ACC112 (cell line): ENCODE results near the gene BORCS5.

Experiments used
- H2AFZ ChIP-seq: fragments of 200-600 bp; sonication (generic); one replicate; pipeline ENCODE4 v1.6.0; 2017; ENCODE audit warnings: antibody characterized with exemption, low read length; ENCODE audit not compliant: unreplicated experiment
- H3K27ac ChIP-seq: fragments of 200-600 bp; sonication (generic); 2 replicates; pipeline ENCODE4 v1.5.1; 2014; ENCODE audit warnings: low read depth, mild to moderate bottlenecking, antibody characterized with exemption, low read length, moderate library complexity
- H3K27me3 ChIP-seq: fragments of 200-600 bp; sonication (generic); 2 replicates; pipeline ENCODE4 v1.6.1; 2014; ENCODE audit warnings: mild to moderate bottlenecking, antibody characterized with exemption, low read length, moderate library complexity, mixed read lengths; ENCODE audit not compliant: insufficient read depth
- H3K36me3 ChIP-seq: fragments of 200-600 bp; sonication (generic); 2 replicates; pipeline ENCODE4 v1.6.1; 2016; ENCODE audit warnings: mild to moderate bottlenecking, antibody characterized with exemption, low read length, moderate library complexity, mixed read lengths; ENCODE audit not compliant: insufficient read depth
- H3K4me1 ChIP-seq: fragments of 200-600 bp; sonication (generic); one replicate; pipeline ENCODE4 v1.6.1; 2016; ENCODE audit warnings: low read length, mixed read lengths; ENCODE audit not compliant: insufficient read depth, unreplicated experiment, control insufficient read depth
- H3K4me3 ChIP-seq: fragments of 200-600 bp; sonication (generic); 2 replicates; pipeline ENCODE4 v1.5.1; 2014; ENCODE audit warnings: mild to moderate bottlenecking, low read depth, low read length
- H3K79me2 ChIP-seq: fragments of 200-600 bp; sonication (generic); one replicate; pipeline ENCODE4 v1.6.0; 2016; ENCODE audit warnings: low read length; ENCODE audit not compliant: control insufficient read depth, unreplicated experiment, insufficient read depth

Gene BORCS5

GRCh38 chr12:12353807-12354206, 3.1 kb upstream of the BORCS5 start:
- peaks cover 12% of the 10 kb centered on the region for H3K4me1 ChIP-seq
- H3K27me3 ChIP-seq, result no peaks in the 10 kb centered on the region
- no peak overlapping the region for H3K4me3 ChIP-seq
- peaks cover 11% of the 10 kb centered on the region for H3K79me2 ChIP-seq
- H2AFZ ChIP-seq, result no peak overlapping the region
- H3K36me3 ChIP-seq, result no peaks in the 10 kb centered on the region
- H3K27ac ChIP-seq, result no peak overlapping the region

- H3K4me1 ChIP-seq, result peaks cover 12% of the 10 kb centered on the region
- no peaks in the 10 kb centered on the region for H3K36me3 ChIP-seq
- peak overlapping the region; percentile 97 for H3K4me3 ChIP-seq
- peak overlapping the region; percentile 89 for H2AFZ ChIP-seq
- peaks cover 14% of the 10 kb centered on the region for H3K79me2 ChIP-seq
- no peaks in the 10 kb centered on the region for H3K27me3 ChIP-seq
- no peak overlapping the region for H3K27ac ChIP-seq
Observed at GRCh38 chr12:12356467-12356895, 397 bp upstream of the BORCS5 start.

DNA sequence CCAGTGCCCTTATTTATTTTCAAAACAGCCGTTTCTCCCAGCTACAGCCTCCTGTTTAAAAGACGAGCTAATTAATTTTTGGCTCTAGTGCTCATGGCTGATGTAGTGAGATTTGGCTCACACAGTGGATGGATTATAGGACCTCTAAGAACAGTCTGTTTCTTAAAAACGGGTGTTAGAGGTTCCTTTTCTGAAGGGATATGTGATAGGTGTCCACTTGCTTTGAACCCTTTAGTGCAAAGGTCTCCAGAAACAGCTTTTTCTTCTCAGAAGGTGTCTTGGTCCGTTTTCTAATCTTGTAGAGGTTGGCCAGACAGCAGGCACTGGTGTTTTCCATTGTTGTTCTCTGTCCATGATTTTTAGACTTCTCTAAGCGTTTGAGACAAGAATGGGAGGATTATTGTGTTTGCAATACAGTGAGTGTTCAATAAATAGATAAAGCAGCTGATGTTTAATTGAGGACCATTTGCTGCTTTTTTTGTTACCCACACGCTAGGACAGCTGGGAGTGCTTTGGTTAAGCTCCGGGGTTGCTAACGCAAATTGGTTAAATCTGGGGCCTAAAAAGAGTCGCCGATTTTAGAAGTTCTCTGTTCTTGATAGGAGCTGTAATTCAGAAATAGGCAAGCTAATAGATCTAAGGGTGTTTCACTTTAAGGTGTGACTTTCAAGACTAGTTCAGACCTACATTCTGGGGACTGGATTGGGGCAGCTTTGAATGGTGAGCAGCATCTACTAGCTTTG, 1.0 kb downstream of the BORCS5 start:
- Histone ChIP-seq H3K4me1 (peaks cover 12% of the 10 kb centered on the region), H3K27me3 (no peaks in the 10 kb centered on the region), H3K36me3 (0 out of 2 replicates have a peak, but pooled peaks cover 1% of the 10 kb centered on the region), H3K27ac (peak overlapping the region; percentile 45), H3K79me2 (peaks cover 14% of the 10 kb centered on the region), H2AFZ (peak overlapping the region; percentile 89), H3K4me3 (peak overlapping the region; percentile 97)

DNA sequence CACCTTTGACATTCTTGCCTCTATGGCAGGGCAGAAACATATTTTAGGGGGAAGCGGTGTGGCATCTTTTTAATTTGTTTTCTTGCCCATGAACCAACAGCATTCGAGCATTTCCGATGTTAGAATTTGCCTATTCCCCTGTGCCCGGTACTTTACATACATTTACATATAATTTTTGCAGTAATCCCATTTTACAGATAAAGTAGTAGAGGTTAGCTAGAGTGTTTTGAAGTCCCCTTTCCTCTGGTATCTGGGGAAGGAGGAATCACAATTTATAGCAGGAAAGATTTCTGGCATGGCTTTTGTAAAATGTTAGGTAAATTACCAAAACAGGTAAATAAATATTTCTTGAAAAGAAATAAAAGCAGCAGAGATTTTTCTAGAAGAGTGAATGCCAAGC, 1.6 kb downstream of the BORCS5 start:
- Histone ChIP-seq H3K79me2 (peaks cover 14% of the 10 kb centered on the region), H3K27me3 (no peaks in the 10 kb centered on the region), H2AFZ (peak overlapping the region; percentile 89), H3K27ac (no peak overlapping the region), H3K4me1 (peaks cover 12% of the 10 kb centered on the region), H3K36me3 (0 out of 2 replicates have a peak, but pooled peaks cover 3% of the 10 kb centered on the region), H3K4me3 (peak overlapping the region; percentile 97)

DNA sequence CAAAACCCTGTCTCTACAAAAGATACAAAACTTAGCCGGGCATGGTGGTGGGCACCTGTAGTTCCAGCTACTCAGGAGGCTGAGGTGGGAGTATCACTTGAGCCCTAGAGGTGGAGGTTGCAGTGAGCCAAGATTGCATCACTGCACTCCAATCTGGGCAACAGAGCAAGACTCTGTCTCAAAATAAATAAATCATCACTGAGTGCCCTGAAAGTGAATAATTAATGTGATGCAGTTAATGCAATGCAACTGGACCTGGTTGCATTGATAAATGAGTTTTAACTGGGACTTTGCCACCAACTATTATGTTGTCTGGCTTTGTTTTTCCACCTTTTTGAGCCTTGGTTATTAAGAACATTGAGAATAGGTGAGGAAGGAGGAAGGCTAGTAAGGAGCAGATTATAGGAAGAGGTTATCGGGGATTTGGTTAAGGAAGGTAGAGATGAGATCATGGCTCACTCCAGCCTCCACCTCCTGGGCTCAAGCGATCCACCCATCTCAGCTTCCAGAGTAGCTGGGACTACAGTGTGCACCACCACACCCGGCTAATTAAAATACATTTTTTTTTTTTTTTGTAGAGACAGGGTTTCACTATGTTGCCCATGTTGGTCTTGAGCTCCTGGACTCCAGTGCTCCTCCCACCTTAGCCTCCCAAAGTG, 8.0 kb downstream of the BORCS5 start:
- Histone ChIP-seq H2AFZ (no peak overlapping the region), H3K27me3 (no peaks in the 10 kb centered on the region), H3K4me1 (no peaks in the 10 kb centered on the region), H3K36me3 (0 out of 2 replicates have a peak, but pooled peaks cover 3% of the 10 kb centered on the region), H3K79me2 (no peaks in the 10 kb centered on the region), H3K27ac (no peak overlapping the region), H3K4me3 (no peak overlapping the region)

GRCh38 chr12:12365446-12365802, 8.5 kb downstream of the BORCS5 start:
- H3K4me1 ChIP-seq, result no peaks in the 10 kb centered on the region
- H3K27ac ChIP-seq, result no peak overlapping the region
- H3K79me2 ChIP-seq, result no peaks in the 10 kb centered on the region
- no peaks in the 10 kb centered on the region for H3K27me3 ChIP-seq
- H3K4me3 ChIP-seq, result no peak overlapping the region
- 0 out of 2 replicates have a peak, but pooled peaks cover 3% of the 10 kb centered on the region for H3K36me3 ChIP-seq
- no peak overlapping the region for H2AFZ ChIP-seq

DNA sequence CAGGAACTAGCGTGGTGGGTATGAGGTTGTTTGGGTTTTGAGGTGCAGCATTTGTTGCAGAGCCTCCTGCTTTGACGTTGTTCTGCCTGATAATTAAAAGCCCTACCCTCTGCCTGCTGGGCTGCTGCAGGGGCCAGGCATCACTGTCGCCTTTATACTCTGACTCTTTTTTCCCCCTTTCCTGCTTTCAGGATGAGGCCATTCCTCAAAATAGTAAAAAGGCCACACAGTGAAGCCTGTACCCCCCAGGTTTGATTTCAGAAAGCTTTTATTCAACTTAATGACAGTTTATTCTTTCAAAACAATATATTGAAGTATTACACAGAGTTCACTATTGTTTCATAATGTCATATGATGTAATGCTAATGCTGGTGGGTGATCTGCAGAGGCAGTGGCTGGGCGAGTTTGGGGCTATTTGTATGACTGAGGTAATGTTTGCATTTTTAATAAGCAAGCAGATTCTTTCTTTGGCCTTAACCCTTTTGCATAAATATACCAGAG, 9.1 kb downstream of the BORCS5 start:
- H2AFZ ChIP-seq, result no peak overlapping the region
- H3K27ac ChIP-seq, result no peak overlapping the region
- H3K36me3 ChIP-seq, result 0 out of 2 replicates have a peak, but pooled peaks cover 3% of the 10 kb centered on the region
- no peaks in the 10 kb centered on the region for H3K4me1 ChIP-seq
- no peak overlapping the region for H3K4me3 ChIP-seq
- H3K27me3 ChIP-seq, result no peaks in the 10 kb centered on the region
- H3K79me2 ChIP-seq, result no peaks in the 10 kb centered on the region

GRCh38 chr12:12366701-12367481, 10.0 kb downstream of the BORCS5 start:
- Histone ChIP-seq H3K27ac (no peak overlapping the region), H2AFZ (no peak overlapping the region), H3K4me3 (no peak overlapping the region), H3K36me3 (0 out of 2 replicates have a peak, but pooled peaks cover 3% of the 10 kb centered on the region), H3K79me2 (no peaks in the 10 kb centered on the region), H3K27me3 (no peaks in the 10 kb centered on the region), H3K4me1 (no peaks in the 10 kb centered on the region)

- Histone ChIP-seq H3K36me3 (0 out of 2 replicates have a peak, but pooled peaks cover 3% of the 10 kb centered on the region), H3K27ac (no peak overlapping the region), H3K27me3 (no peaks in the 10 kb centered on the region), H3K79me2 (no peaks in the 10 kb centered on the region), H3K4me1 (no peaks in the 10 kb centered on the region), H3K4me3 (no peak overlapping the region), H2AFZ (no peak overlapping the region)
Observed at GRCh38 chr12:12367482-12367998, 10.7 kb downstream of the BORCS5 start.

DNA sequence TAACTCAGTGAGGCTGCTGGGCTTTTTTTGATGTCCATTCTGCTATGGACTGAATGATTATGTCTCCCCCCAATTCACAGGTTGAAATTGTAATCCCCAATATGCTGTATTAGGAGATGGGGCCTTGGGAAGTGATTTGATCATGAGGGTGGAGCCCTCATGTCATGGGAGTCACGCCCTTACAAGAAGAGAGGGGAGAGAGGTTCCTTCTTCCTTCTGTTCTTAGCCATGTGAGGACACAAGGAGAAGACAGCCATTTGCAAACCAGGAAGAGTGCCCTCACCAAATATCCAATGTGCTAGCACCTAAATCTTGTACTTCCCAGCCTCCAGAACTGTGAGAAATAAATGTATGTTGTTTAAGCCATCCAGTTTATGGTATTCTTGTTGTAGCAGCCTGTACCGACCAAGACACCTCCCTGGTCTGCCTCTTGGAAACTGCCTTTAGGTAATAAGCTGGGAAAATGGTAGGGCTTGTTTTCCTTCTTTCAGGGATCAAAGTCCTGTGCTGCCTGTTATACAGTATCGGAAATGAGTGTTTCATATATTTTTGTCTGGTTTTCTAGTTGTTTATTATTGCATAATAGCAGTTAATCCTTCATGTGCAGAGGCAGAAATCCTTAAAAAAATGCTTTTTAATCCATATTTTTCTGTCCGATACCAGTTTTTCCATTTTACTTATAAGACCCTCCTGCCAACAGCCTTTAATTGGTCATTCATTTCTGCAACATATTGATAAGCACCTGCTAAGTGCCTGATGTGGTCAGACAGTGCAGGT, 16.3 kb downstream of the BORCS5 start:
- H3K27me3 ChIP-seq, result no peaks in the 10 kb centered on the region
- H3K36me3 ChIP-seq, result no peaks in the 10 kb centered on the region
- no peak overlapping the region for H2AFZ ChIP-seq
- no peaks in the 10 kb centered on the region for H3K79me2 ChIP-seq
- no peaks in the 10 kb centered on the region for H3K4me1 ChIP-seq
- H3K4me3 ChIP-seq, result no peak overlapping the region
- no peak overlapping the region for H3K27ac ChIP-seq
